Stromal cell of bone marrow (primary cell): ENCODE measurements around the gene RPAP3.

Experiments used
- DNase-seq: peaks from one replicate; pipeline ENCODE4 v3.0.0-alpha.2; 2012; ENCODE audit warnings: low read depth

RPAP3 gene

GRCh38 chr12:47705566-47706425 lies at the start of gene RPAP3:
TSS of gene RPAP3 (minus strand) at chr12:47706030. CDS start at chr12:47702840, 3,190 bp downstream.
- DNase-seq = peak; percentile 86

GRCh38 chr12:47754881-47755280 lies 49.1 kb upstream of the RPAP3 start:
- DNase-seq = no peak

GRCh38 chr12:47754126-47754525 lies 48.3 kb upstream of the RPAP3 start:
- no peak for DNase-seq

GRCh38 chr12:47753021-47754001 lies 47.5 kb upstream of the RPAP3 start:
- DNase-seq = no peak

GRCh38 chr12:47752552-47752951 lies 46.7 kb upstream of the RPAP3 start:
- peak; percentile 31 for DNase-seq

DNA sequence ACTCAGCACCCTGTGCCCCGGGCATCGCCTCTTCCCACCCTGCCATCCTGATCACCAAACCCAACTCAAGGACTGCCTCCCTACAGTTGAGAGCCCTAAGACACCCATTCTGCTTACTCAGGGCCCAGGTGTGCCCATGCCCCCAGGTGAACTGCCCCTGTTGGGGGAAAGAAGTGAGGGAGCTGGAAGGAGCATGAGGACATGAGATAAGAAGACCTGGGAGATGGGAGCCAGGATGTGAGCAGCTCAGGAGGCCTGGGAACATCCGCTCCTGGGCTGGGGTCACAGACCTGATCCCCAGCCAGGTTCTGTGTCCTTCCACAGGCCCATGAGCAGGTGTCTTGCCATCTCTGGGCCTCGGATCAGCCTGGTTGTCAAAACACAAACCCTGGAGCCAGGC lies 46.3 kb upstream of the RPAP3 start:
- DNase-seq = no peak

- DNase-seq = no peak
Observed at GRCh38 chr12:47751561-47751960, 45.7 kb upstream of the RPAP3 start.

GRCh38 chr12:47750916-47751470 lies 45.2 kb upstream of the RPAP3 start:
- no peak for DNase-seq

DNA sequence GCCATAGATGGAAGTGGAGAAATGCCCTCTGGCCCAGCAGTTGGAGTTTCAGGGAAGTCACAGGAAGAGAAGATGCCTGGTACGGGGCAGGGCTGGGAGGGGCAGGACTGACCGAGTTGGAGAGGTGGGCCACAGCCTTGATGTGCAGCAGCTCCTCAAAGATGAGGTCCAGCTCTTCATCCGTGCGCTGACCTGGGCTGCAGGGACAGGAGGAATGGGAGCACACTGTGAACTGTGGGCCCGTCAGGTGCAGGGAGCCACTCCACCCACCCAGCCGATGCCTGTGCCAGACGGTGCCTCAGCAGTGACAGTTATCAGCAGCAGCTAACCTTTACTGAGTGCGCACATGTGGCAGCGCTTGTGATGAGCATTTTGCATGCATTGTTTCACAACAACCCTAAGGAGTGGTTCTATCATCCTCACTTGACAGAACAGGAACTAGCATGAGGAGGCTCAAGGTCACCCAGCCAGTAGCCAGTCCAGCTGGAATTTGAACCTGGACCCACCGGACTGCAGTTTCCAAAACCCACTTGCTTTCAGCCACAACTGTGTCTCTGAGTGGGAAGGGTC lies 44.5 kb upstream of the RPAP3 start:
- DNase-seq = no peak

- no peak for DNase-seq
Observed at GRCh38 chr12:47748899-47749298, 43.1 kb upstream of the RPAP3 start.

DNA sequence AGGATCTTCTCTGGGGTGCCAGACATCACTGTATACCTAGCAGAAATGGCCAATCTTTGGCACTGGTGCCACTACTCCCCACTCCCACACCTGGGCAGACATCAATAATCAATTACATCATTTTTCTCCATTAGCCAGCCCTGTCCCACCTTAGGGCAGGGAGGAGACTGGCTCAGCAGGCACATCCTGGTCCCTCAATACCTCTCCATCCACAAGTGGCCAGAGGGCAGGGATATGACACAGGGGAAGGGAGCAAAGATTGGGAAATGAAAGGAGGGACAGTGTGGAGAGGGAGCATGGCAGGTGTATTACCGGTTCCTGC lies 42.6 kb upstream of the RPAP3 start:
- no peak for DNase-seq

DNA sequence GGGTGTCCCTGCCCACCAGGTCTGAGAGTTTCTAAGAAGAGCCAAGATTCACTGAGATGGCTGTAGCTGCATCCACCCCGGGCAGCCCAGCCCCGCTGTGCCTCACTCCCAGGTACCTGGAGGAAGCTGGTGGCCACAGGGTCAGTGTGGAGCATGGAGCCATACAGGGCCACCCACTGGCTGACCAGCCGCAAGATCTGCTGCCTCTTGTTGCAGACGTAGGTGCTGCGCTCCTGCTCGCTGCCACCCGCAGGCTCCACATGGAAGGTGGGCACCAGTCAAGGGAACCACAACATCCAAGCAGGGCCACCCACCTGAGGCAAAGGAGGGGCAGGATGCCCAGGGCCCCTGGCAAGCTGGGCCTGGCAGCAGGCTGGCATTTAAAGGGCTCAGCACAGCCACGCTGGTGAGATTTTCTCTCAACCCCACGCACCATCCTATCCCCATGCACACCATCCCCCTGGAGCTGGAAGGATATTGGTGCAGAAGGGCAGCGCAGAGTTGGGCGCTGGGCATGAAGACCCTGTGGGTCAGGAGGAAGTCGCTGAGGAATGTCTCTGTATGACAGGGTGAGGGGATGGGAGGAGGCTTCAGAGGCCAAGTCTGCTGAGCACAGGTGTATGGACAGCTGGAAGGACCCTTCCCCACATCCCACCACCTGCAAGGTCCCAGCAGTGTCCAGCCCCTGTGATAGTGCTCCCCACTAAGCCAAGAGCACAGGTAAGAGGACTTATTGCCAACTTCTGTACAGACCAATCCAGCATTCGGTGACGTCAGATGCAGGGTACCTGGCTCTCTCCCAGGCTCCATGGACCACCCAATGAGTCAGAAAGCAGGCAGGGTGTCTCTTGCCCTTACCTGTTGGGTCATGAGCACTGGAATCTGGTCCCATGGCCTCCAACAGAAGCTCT lies 42.0 kb upstream of the RPAP3 start:
- DNase-seq = no peak

DNA sequence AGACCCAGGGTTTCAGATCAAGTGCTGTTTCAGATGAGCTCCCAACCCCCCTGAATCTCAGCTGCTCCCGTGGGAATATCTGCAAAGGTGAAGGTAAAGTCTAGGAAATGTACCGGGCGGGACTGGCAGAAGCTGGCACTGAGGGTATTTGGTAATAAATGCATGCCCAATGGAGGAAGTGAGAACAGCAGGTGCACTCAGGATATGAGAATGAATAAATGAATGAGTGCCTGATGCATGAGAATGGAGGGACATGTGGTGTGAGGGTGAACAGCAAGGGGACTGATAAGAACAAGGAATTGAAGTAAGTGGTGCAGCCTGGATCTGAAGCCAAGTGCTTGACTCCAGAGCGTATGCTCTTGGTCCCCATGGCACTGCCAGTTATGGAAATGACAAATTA lies 41.3 kb upstream of the RPAP3 start:
- no peak for DNase-seq

GRCh38 chr12:47746523-47746922 lies 40.7 kb upstream of the RPAP3 start:
- DNase-seq = no peak

DNA sequence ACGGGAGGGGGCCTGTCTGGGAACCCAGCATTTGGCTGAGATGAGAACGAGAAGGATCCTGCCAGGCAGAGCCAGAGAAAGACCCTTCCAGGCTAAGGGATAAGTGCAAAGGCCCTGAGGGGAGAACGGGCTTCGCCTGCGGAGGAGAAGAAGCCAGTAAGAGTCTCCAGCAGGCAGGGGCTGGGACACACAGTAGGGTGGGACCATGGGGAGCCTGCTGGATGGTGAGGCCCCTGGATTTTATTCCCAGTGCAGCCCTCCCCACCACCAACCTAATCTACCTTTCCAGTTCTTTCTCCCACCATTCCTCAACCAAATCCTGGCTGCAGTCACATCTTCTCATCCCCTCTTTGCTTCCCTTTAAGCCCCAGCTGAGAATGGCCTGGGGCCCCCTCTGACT lies 40.2 kb upstream of the RPAP3 start:
- DNase-seq = no peak

- DNase-seq = no peak
Observed at GRCh38 chr12:47745485-47746041, 39.7 kb upstream of the RPAP3 start.

DNA sequence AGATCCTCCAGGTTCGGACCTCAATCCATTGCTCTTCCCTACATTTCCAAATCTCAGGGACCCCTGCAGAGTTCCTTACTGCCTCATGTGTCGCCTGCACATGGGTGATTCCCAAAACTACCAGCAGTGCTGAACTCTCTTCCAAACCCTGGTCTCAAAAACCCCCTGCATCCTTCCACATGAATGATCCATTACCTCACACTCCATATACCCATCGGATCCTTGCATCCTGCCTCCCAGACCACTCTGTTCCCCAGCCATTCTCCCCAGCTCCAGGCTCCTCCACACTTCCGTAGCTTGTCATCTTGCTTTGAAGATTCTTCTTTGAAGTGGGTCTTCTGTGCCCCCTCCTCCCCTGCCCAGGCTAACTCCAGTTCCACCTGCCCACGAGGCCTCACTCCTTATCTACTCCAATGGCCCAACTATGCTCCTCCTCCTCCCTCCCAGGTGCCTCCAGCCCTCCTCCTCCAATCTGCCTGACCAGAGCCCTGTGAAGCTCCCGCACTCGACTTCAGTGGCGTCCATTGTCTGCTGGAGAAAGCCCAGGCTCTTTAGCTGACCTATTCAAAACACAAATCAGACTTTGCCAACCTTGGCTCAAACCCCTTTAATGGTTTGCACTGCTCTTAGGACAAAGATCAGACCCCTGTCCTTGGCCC lies 39.1 kb upstream of the RPAP3 start:
- DNase-seq = no peak

DNA sequence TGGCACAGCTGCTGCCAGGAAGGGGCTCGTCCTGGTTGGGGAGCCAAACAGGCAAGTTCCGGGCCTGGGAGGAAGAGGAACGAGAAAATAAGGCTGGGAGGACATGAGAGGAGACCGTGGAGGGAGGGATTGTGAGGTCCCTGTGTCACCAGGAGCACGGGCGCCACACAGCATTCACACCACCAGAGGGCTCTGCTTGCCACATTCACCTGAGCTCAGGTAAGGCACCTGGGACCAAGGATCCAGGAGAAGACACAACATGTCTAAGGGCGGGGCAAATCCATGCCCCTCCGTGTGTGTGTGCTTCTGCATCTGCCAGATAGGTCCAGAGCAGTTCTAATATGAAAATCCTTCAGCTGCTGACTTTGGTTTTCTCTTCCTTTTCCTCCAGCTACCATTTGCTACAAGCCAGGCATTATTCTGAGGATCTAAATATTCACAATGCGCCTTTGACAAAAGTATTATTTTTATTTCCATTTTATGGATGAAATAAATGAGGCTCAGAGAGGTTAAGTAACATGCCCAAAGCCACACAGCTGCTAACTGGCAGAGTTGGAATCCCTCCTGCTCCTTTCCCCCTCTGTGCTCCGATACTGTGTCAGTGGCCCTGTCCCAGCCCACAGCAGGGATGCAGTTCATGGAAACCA lies 38.3 kb upstream of the RPAP3 start:
- DNase-seq = no peak

GRCh38 chr12:47743311-47743860 lies 37.6 kb upstream of the RPAP3 start:
- no peak for DNase-seq
